SK-N-SH (cell line): ENCODE data around the gene B4GALNT3. TPM values are rescaled to one million over a fixed set of nuclear protein-coding genes. Genes with fewer than 3 reads are reported as not detected.

ENCODE experiments used
- CTCF ChIA-PET: fragments of 300-600, 350-600 bp; formaldehyde crosslinking; extraction: SDS; loops from one replicate; lab custom pipeline; 2021; lab: Yijun Ruan, JAX
- POLR2A ChIA-PET: fragments of 350-600 bp; sonication (Branson Sonifier 250); formaldehyde crosslinking; extraction: SDS; loops from one replicate; lab custom pipeline; 2020; ENCODE audit warnings: antibody characterized with exemption, inconsistent platforms; lab: Yijun Ruan, JAX
- DNase-seq: peaks from one replicate; pipeline ENCODE4 v3.0.0; 2012
- H2AFZ ChIP-seq: fragments of 200-600 bp; sonication (generic); 2 replicates; pipeline ENCODE4 v1.8.1; 2016; ENCODE audit warnings: antibody characterized with exemption, mild to moderate bottlenecking, low read depth
- H3F3A ChIP-seq: fragments of 200-600 bp; sonication (generic); replicated peaks from 2 replicates; pipeline ENCODE3; 2016; ENCODE audit warnings: antibody characterized with exemption, mild to moderate bottlenecking; ENCODE audit not compliant: insufficient read depth
- H3K27ac ChIP-seq, 2 experiments: fragments of 200-500 bp in 1 of 2; fragments of 200-600 bp in 1 of 2; sonication (Bioruptor generic) in 1 of 2; sonication (generic), shearing (Covaris generic) in 1 of 2; 2 replicates each; pipeline versions ENCODE4 v1.5.1 to v1.6.1; 2014 to 2016; ENCODE audit warnings: low read depth in 2 of 2, inconsistent platforms in 1 of 2, low read length in 1 of 2, mild to moderate bottlenecking in 1 of 2, mixed read lengths in 1 of 2
- H3K27me3 ChIP-seq: fragments of 200-600 bp; sonication (generic), shearing (Covaris generic); 2 replicates; pipeline ENCODE4 v1.6.1; 2016; ENCODE audit warnings: mixed run types; ENCODE audit not compliant: insufficient read depth
- H3K36me3 ChIP-seq, 2 experiments: fragments of 200-500 bp in 1 of 2; fragments of 200-600 bp in 1 of 2; sonication (Bioruptor generic) in 1 of 2; sonication (generic) in 1 of 2; replicated peaks in 1 of 2; 2 replicates each; pipeline versions ENCODE3 to v1.5.1; 2014 to 2016; ENCODE audit warnings: low read length in 1 of 2, mild to moderate bottlenecking in 1 of 2; ENCODE audit not compliant: insufficient read depth in 2 of 2, control insufficient read depth in 1 of 2
- H3K4me1 ChIP-seq, 2 experiments: fragments of 200-500 bp in 1 of 2; fragments of 200-600 bp in 1 of 2; sonication (Bioruptor generic) in 1 of 2; sonication (generic), shearing (Covaris generic) in 1 of 2; 2 replicates each; pipeline versions ENCODE4 v1.5.1 to v1.6.1; 2014 to 2016; ENCODE audit warnings: low read depth in 1 of 2, low read length in 1 of 2, mixed run types in 1 of 2; ENCODE audit not compliant: insufficient read depth in 2 of 2, control insufficient read depth in 1 of 2
- H3K4me2 ChIP-seq: fragments of 200-600 bp; sonication (generic), shearing (Covaris generic); 2 replicates; pipeline ENCODE4 v1.6.1; 2017; ENCODE audit warnings: mixed run types
- H3K4me3 ChIP-seq, 2 experiments: fragments of 200-500 bp in 1 of 2; fragments of 200-600 bp in 1 of 2; sonication (Bioruptor generic) in 1 of 2; sonication (generic), shearing (Covaris generic) in 1 of 2; 2 replicates each; pipeline versions ENCODE4 v1.5.1 to v1.8.1; 2014 to 2016; ENCODE audit warnings: low read depth in 2 of 2, inconsistent platforms in 1 of 2, low read length in 1 of 2, mild to moderate bottlenecking in 1 of 2, mixed read lengths in 1 of 2, moderate library complexity in 1 of 2
- H3K79me2 ChIP-seq: fragments of 200-600 bp; sonication (generic); 2 replicates; pipeline ENCODE4 v1.8.1; 2017; ENCODE audit warnings: mild to moderate bottlenecking; ENCODE audit not compliant: insufficient read depth
- H3K9ac ChIP-seq: fragments of 200-600 bp; sonication (generic); 2 replicates; pipeline ENCODE4 v1.6.1; 2017; ENCODE audit warnings: mixed run types
- H3K9me2 ChIP-seq: fragments of 200-600 bp; sonication (generic); 2 replicates; pipeline ENCODE4 v1.6.1; 2017; ENCODE audit warnings: mixed run types
- H3K9me3 ChIP-seq: fragments of 200-600 bp; sonication (generic); 2 replicates; pipeline ENCODE4 v1.6.1; 2017; ENCODE audit warnings: mixed run types, mild to moderate bottlenecking, moderate library complexity
- H4K20me1 ChIP-seq: fragments of 200-600 bp; sonication (generic); 2 replicates; pipeline ENCODE4 v1.6.1; 2017; ENCODE audit warnings: mild to moderate bottlenecking, mixed run types; ENCODE audit not compliant: insufficient read depth
- CHD2 ChIP-seq: fragments of 150-350 bp; IDR thresholded peaks from 2 replicates; pipeline ENCODE4 v1.6.1; 2018; ENCODE audit warnings: low read length; ENCODE audit not compliant: partially characterized antibody
- ELF1 ChIP-seq: IDR thresholded peaks from 2 replicates; pipeline ENCODE4 v1.4.0; 2012
- EP300 ChIP-seq, 2 experiments: IDR thresholded peaks; 2 replicates each; pipeline versions ENCODE4 v1.4.0 to v1.6.1; 2012; ENCODE audit warnings: borderline replicate concordance in 1 of 2, low read depth in 1 of 2, low read length in 1 of 2
- FOXM1 ChIP-seq: IDR thresholded peaks from 2 replicates; pipeline ENCODE4 v1.4.0; 2012; ENCODE audit warnings: low read depth, mild to moderate bottlenecking
- GATA2 ChIP-seq: sonication (generic); formaldehyde crosslinking; IDR thresholded peaks from 2 replicates; pipeline ENCODE4 v1.5.0; 2020; ENCODE audit warnings: mild to moderate bottlenecking, missing genetic modification reagents
- JUND ChIP-seq: IDR thresholded peaks from 2 replicates; pipeline ENCODE4 v1.4.0; 2012
- MAX ChIP-seq: IDR thresholded peaks from 2 replicates; pipeline ENCODE4 v1.4.0; 2012; ENCODE audit warnings: low read depth
- MEF2A ChIP-seq: IDR thresholded peaks from 2 replicates; pipeline ENCODE4 v1.4.0; 2012; ENCODE audit warnings: low read depth, borderline replicate concordance
- MXI1 ChIP-seq: IDR thresholded peaks from 2 replicates; pipeline ENCODE4 v1.6.1; 2012; ENCODE audit warnings: mild to moderate bottlenecking, low read depth, low read length, improper control_type of control experiment
- RAD21 ChIP-seq: IDR thresholded peaks from 2 replicates; pipeline ENCODE4 v1.6.1; 2012; ENCODE audit warnings: mild to moderate bottlenecking, low read length
- RCOR1 ChIP-seq: fragments of 150-350 bp; IDR thresholded peaks from 2 replicates; pipeline ENCODE4 v1.6.1; 2017; ENCODE audit warnings: antibody characterized with exemption, low read length
- RFX5 ChIP-seq: IDR thresholded peaks from 2 replicates; pipeline ENCODE4 v1.6.1; 2012; ENCODE audit warnings: mild to moderate bottlenecking, improper control_type of control experiment, low read length
- RXRA ChIP-seq: IDR thresholded peaks from 2 replicates; pipeline ENCODE4 v1.4.0; 2012; ENCODE audit warnings: low read depth, mild to moderate bottlenecking, borderline replicate concordance
- SIN3A ChIP-seq: IDR thresholded peaks from 2 replicates; pipeline ENCODE4 v1.6.1; 2012; ENCODE audit warnings: low read depth, mild to moderate bottlenecking, low read length, moderate library complexity, borderline replicate concordance
- TAF1 ChIP-seq: IDR thresholded peaks from 2 replicates; pipeline ENCODE4 v1.6.1; 2012; ENCODE audit warnings: low read depth, mild to moderate bottlenecking, low read length, moderate library complexity, borderline replicate concordance
- TCF12 ChIP-seq: IDR thresholded peaks from 2 replicates; pipeline ENCODE4 v1.4.0; 2012
- YY1 ChIP-seq: IDR thresholded peaks from 2 replicates; pipeline ENCODE4 v1.4.0; 2012; ENCODE audit warnings: low read depth, mild to moderate bottlenecking
- WGBS: methylation state at CpG from one replicate; pipeline ENCODE4 v1.1.6; 2017; ENCODE audit warnings: low lambda C conversion rate; 5-methylcytosine and 5-hydroxymethylcytosine counted together
- polyA plus RNA-seq, 3 experiments: library from polyadenylated mRNA; depleted of rRNA; stranded (reverse); fragments of >200 nt; gene quantifications; 2 replicates each; pipeline ENCODE4 v1.2.3, GENCODE V29; 2012
- TF ChIP-seq, protein P1 (sequence below): fragments of 150-350 bp; IDR thresholded peaks from 2 replicates; pipeline ENCODE4 v1.6.1; 2016; ENCODE audit warnings: mild to moderate bottlenecking, low read depth, low read length

Gene B4GALNT3
- polyA plus RNA-seq, 1 of the 3 experiments (the other 2 are of a cell fraction), result 0.53 TPM

DNA sequence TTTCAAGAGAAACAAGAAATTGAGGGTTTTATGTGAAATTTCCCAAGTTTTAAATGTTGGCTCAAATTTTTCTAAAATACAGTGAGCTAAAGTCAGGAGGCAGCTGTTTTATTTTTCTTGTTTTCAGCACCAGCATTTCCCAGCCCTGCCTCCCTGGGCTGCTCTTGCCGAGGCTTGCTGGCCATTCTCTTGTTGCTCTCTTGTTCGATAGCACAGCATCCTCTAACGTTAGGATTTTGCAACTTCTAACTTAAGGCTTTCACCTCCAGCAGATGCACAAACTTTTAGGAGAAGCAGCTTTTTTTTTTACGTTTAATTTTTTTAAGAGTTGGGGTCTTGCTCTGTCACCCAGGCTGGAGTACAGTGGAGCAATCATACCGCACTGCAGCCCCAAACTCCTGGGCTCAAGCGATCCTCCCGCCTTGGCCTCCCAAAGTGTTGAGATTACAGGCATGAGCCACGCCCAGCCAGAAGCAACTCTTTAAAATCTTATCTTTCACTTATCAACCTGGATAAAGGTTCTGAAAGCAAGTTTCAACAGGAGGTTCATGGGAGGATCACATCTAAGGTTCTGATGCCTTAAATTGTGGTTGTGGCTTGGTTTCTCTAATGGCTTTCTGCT is 40.2 kb downstream of the B4GALNT3 start (continued):
- TF ChIP-seq, protein P1, sequence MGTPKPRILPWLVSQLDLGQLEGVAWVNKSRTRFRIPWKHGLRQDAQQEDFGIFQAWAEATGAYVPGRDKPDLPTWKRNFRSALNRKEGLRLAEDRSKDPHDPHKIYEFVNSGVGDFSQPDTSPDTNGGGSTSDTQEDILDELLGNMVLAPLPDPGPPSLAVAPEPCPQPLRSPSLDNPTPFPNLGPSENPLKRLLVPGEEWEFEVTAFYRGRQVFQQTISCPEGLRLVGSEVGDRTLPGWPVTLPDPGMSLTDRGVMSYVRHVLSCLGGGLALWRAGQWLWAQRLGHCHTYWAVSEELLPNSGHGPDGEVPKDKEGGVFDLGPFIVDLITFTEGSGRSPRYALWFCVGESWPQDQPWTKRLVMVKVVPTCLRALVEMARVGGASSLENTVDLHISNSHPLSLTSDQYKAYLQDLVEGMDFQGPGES, result no peak
- TF ChIP-seq YY1 (no peak), TCF12 (no peak), MEF2A (no peak), RFX5 (no peak), RAD21 (no peak), EP300 (IDR thresholded peaks at IDR 0.05; ENCODE audit: borderline replicate concordance in 1 of 2, low read depth in 1 of 2, low read length in 1 of 2) (no peak), MXI1 (no peak), GATA2 (CRISPR knock-in tag) (no peak), SIN3A (no peak)

DNA sequence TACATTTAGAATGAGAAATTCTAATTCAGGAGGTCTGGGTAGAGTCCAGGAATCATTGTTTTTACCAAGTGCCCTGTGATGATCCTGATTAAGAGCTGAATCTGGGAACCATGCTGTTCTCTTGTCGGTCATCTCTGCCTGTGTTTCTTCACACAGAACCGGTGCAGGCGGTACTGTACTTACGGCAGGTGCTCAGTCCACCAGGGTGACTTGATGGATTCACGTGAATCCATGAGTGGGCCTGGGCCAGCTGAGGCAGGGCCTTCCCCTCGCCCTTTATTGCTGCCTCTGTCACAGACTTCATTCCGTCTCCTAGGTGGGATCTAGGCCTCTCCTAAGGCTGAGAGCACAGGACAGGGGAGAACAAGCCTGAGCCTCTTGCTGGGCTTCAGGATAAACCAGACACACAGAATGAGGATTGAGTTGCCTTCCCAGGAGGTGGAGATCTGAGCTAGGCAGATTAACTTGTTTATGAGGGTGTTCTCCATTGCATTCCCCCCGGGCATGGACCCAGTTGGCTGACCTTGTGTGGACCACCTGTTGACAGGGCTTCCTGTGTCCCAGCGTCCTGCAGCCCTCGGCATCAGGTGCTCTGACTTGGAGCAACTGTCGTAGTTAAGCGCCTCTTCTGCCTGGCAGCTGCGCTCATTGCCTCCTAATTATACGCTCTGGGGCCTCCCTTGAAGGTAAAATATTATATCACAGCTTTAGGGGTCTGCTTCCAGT is 42.1 kb downstream of the B4GALNT3 start:
- ChIA-PET POLR2A (no interaction called here), CTCF (interaction anchor here (1.2 to 3.3 kb wide), 2 partner anchors 27 to 60 kb away, joined by 3 to 10 read pairs; no protein-coding TSS in a partner anchor)
- no peak overlapping the region for H2AFZ ChIP-seq
- WGBS, result 65% methylated on average over 12 of the region's 14 CpGs
- H3K9me2 ChIP-seq, result no peaks in the 10 kb centered on the region
- H3K4me1 ChIP-seq, result no peaks in the 10 kb centered on the region
- no peak for DNase-seq
- no peak overlapping the region for H3K9ac ChIP-seq
- H3K9me3 ChIP-seq, result no peaks in the 10 kb centered on the region
- no peaks in the 10 kb centered on the region for H3K36me3 ChIP-seq
- no peak overlapping the region for H3K27ac ChIP-seq
- H4K20me1 ChIP-seq, result no peaks in the 10 kb centered on the region
- H3K27me3 ChIP-seq, result peaks cover 24% of the 10 kb centered on the region; the same call in 1 of the 2 replicates
- no peak overlapping the region for H3K4me2 ChIP-seq
- no peak overlapping the region for H3K4me3 ChIP-seq
- no peaks in the 10 kb centered on the region for H3F3A ChIP-seq
- TF ChIP-seq TCF12, result no peak
- TF ChIP-seq TAF1, result no peak
- TF ChIP-seq JUND, result no peak
- no peak for TF ChIP-seq FOXM1
- TF ChIP-seq RXRA, result no peak
- no peaks in the 10 kb centered on the region for H3K79me2 ChIP-seq

- no peak overlapping the region for H2AFZ ChIP-seq
- no peak for TF ChIP-seq GATA2 (CRISPR knock-in tag)
- TF ChIP-seq RAD21, result no peak
- no peak for TF ChIP-seq RCOR1
- TF ChIP-seq CHD2, result no peak
- no peak for TF ChIP-seq ELF1
- TF ChIP-seq MAX, result no peak
- no peaks in the 10 kb centered on the region for H3K9me2 ChIP-seq
- no peak for DNase-seq
- H3K4me1 ChIP-seq, result no peaks in the 10 kb centered on the region
- POLR2A ChIA-PET, result no interaction called here
- H3K36me3 ChIP-seq, result no peaks in the 10 kb centered on the region
- H3K9ac ChIP-seq, result no peak overlapping the region
- no peaks in the 10 kb centered on the region for H3K79me2 ChIP-seq
- WGBS, result 55% methylated on average over 7 of the region's 7 CpGs
- no peak overlapping the region for H3K27ac ChIP-seq
- H3F3A ChIP-seq, result no peaks in the 10 kb centered on the region
- H3K9me3 ChIP-seq, result no peaks in the 10 kb centered on the region
- H3K4me3 ChIP-seq, result no peak overlapping the region
- H3K27me3 ChIP-seq, result peaks cover 18% of the 10 kb centered on the region; the same call in 1 of the 2 replicates
- H3K4me2 ChIP-seq, result no peak overlapping the region
- H4K20me1 ChIP-seq, result no peaks in the 10 kb centered on the region
- CTCF ChIA-PET, result interaction anchor here (1.1 kb wide), 1 partner anchor 61 kb away, joined by 5 read pairs; no protein-coding TSS in a partner anchor
Observed at GRCh38 chr12:503111-503761, 43.5 kb downstream of the B4GALNT3 start.
